Left lung (tissue), 10 donors: ENCODE measurements around the gene TTC34. TPM values are rescaled to one million over a fixed set of nuclear protein-coding genes. Genes with fewer than 3 reads are reported as not detected.

ENCODE experiments used
- ATAC-seq: fragments of 200-7000 bp; cut with Tn5 transposase; one replicate; pipeline ENCODE4 v1.9.1; 2020; ENCODE audit warnings: moderate library complexity
- DNase-seq, 4 donors: peaks; one replicate each; pipeline ENCODE4 v3.0.0-alpha.2; 2013 to 2020
- H3K27ac ChIP-seq, 2 donors: fragments of 200-600 bp; sonication (generic) in 1 of 2; one replicate each; pipeline versions ENCODE4 v1.5.0 to v1.8.0; 2020 to 2021
- H3K27me3 ChIP-seq, 2 donors: fragments of 200-600 bp; sonication (generic) in 1 of 2; one replicate each; pipeline versions ENCODE4 v1.5.0 to v1.8.0; 2020 to 2021
- H3K36me3 ChIP-seq, 2 donors: fragments of 200-600 bp; sonication (generic) in 1 of 2; one replicate each; pipeline versions ENCODE4 v1.5.0 to v1.8.0; 2020 to 2021
- H3K4me1 ChIP-seq, 2 donors: fragments of 200-600 bp; one replicate each; pipeline ENCODE4 v1.8.0; 2021
- H3K4me3 ChIP-seq, 2 donors: fragments of 200-600 bp; sonication (generic) in 1 of 2; one replicate each; pipeline versions ENCODE4 v1.5.0 to v1.8.0; 2020 to 2021; ENCODE audit warnings: mild to moderate bottlenecking in 1 of 2
- H3K9me3 ChIP-seq, 2 donors: fragments of 200-600 bp; sonication (generic) in 1 of 2; one replicate each; pipeline versions ENCODE4 v1.5.0 to v1.8.0; 2020 to 2021
- CTCF ChIP-seq, 2 donors: fragments of 200-600 bp; sonication (generic) in 1 of 2; IDR thresholded peaks; one replicate each; pipeline versions ENCODE4 v1.5.0 to v1.8.0; 2021; ENCODE audit warnings: antibody characterized with exemption in 2 of 2
- intact Hi-C, 2 donors: fragments of 100-400 bp; cut with DNase I; formaldehyde crosslinking; loops; one replicate each; pipeline versions ENCODE4 v1.11.2 to v1.14.2; 2022
- polyA plus RNA-seq, 6 donors: library from polyadenylated mRNA; unstranded; fragments of 120-200 nt; gene quantifications; one replicate each; pipeline ENCODE4 v1.2.1, GENCODE V29; 2013; ENCODE audit not compliant: insufficient read length in 6 of 6
- total RNA-seq, 2 donors: library from RNA; stranded (reverse); fragmentation: NEBNext Ultra II Directional; extraction: Animal tissue kit (Norgen Biotek cat#: 25700); gene quantifications; one replicate each; pipeline ENCODE4 v1.2.1, GENCODE V29; 2021
- donor health status: DM: no; HTN: yes; CAD: no.
- donor health status: DM: no; HTN: no; CAD: no.

The TTC34 gene
- total and polyA plus RNA-seq, 8 donors: 0.44 to 1.2 (median 0.69) TPM

- ATAC-seq: no peak
- no peaks in the 10 kb centered on the region for H3K36me3 ChIP-seq
- peaks cover 0 to 13% of the 10 kb centered on the region in 2 donors for H3K9me3 ChIP-seq
- no peak overlapping the region for H3K27ac ChIP-seq
- intact Hi-C loops: no loop called here
- no peaks in the 10 kb centered on the region for H3K4me1 ChIP-seq
- peak in 1 of 4 donors; percentile 71 for DNase-seq
- H3K27me3 ChIP-seq: peaks cover 0 to 86% of the 10 kb centered on the region in 2 donors
- TF ChIP-seq CTCF (IDR thresholded peaks at IDR 0.05): no peak
- H3K4me3 ChIP-seq: no peak overlapping the region
Measured at GRCh38 chr1:2808386-2808705, 6.9 kb upstream of the TTC34 start.

- no peaks in the 10 kb centered on the region for H3K36me3 ChIP-seq
- ATAC-seq (no peak), DNase-seq (peak in 1 of 4 donors; percentile 64)
- peaks cover 0 to 86% of the 10 kb centered on the region in 2 donors for H3K27me3 ChIP-seq
- no peak overlapping the region for H3K27ac ChIP-seq
- no peaks in the 10 kb centered on the region for H3K4me1 ChIP-seq
- intact Hi-C loops: no loop called here
- H3K9me3 ChIP-seq: peaks cover 0 to 10% of the 10 kb centered on the region in 2 donors
- no peak for TF ChIP-seq CTCF (IDR thresholded peaks at IDR 0.05)
- no peak overlapping the region for H3K4me3 ChIP-seq
Measured at GRCh38 chr1:2807678-2808385, 6.3 kb upstream of the TTC34 start.

- peak in 1 of 4 donors; percentile 29 for DNase-seq
- Histone ChIP-seq H3K36me3 (no peaks in the 10 kb centered on the region), H3K9me3 (peaks cover 0 to 2% of the 10 kb centered on the region in 2 donors), H3K4me1 (no peaks in the 10 kb centered on the region), H3K4me3 (no peak overlapping the region), H3K27me3 (peaks cover 0 to 90% of the 10 kb centered on the region in 2 donors), H3K27ac (no peak overlapping the region)
- ATAC-seq: no peak
- no peak for TF ChIP-seq CTCF (IDR thresholded peaks at IDR 0.05)
- intact Hi-C loops: no loop called here
Measured at GRCh38 chr1:2807036-2807435, 5.5 kb upstream of the TTC34 start.

GRCh38 chr1:2806591-2806990, 5.1 kb upstream of the TTC34 start:
- intact Hi-C loops: no loop called here
- no peaks in the 10 kb centered on the region for H3K9me3 ChIP-seq
- no peaks in the 10 kb centered on the region for H3K4me1 ChIP-seq
- no peak overlapping the region for H3K4me3 ChIP-seq
- no peak for DNase-seq
- ATAC-seq: no peak
- no peak overlapping the region for H3K27ac ChIP-seq
- no peaks in the 10 kb centered on the region for H3K36me3 ChIP-seq
- H3K27me3 ChIP-seq: peaks cover 0 to 94% of the 10 kb centered on the region in 2 donors
- no peak for TF ChIP-seq CTCF (IDR thresholded peaks at IDR 0.05)

- Histone ChIP-seq H3K36me3 (no peaks in the 10 kb centered on the region), H3K4me3 (no peak overlapping the region), H3K9me3 (no peaks in the 10 kb centered on the region), H3K4me1 (no peaks in the 10 kb centered on the region), H3K27ac (no peak overlapping the region), H3K27me3 (peaks cover 0 to 94% of the 10 kb centered on the region in 2 donors)
- no peak for ATAC-seq
- intact Hi-C loops: no loop called here
- peak in 1 of 4 donors; percentile 61 for DNase-seq
- TF ChIP-seq CTCF (IDR thresholded peaks at IDR 0.05): no peak
Measured at GRCh38 chr1:2805801-2806430, 4.4 kb upstream of the TTC34 start.
